Thoracic aorta (tissue), 2 donors: ENCODE measurements around the gene SLC4A11. TPM values are rescaled to one million over a fixed set of nuclear protein-coding genes. Genes with fewer than 3 reads are reported as not detected.

ENCODE experiments used
- ATAC-seq: fragments of 150-250 bp; one replicate; pipeline ENCODE4 v1.8.0; 2017; ENCODE audit warnings: low read depth; ENCODE audit not compliant: insufficient number of reproducible peaks, low FRiP score
- DNase-seq: peaks from one replicate; pipeline ENCODE4 v3.0.0-alpha.2; 2020; ENCODE audit warnings: low spot score
- H3K27ac ChIP-seq, 2 donors: fragments of 200-600 bp; sonication (generic); 1 replicate in 1 of 2; 2 replicates in 1 of 2; pipeline ENCODE4 v1.5.1; 2016; ENCODE audit warnings: mild to moderate bottlenecking in 2 of 2, moderate library complexity in 2 of 2
- H3K27me3 ChIP-seq: fragments of 200-600 bp; sonication (generic); replicated peaks from 2 replicates; pipeline ENCODE4 v1.6.0; 2016; ENCODE audit warnings: mild to moderate bottlenecking; ENCODE audit not compliant: insufficient read depth
- H3K36me3 ChIP-seq: fragments of 200-600 bp; sonication (generic); one replicate; pipeline ENCODE4 v1.5.1; 2016
- H3K4me1 ChIP-seq, 2 donors: fragments of 200-600 bp; sonication (generic); 1 replicate in 1 of 2; 2 replicates in 1 of 2; pipeline versions ENCODE4 v1.5.1 to v1.6.0; 2016; ENCODE audit warnings: low read depth in 2 of 2, mild to moderate bottlenecking in 1 of 2; ENCODE audit not compliant: control insufficient read depth in 1 of 2
- H3K4me3 ChIP-seq: fragments of 200-600 bp; sonication (generic); 2 replicates; pipeline ENCODE4 v1.5.1; 2016; ENCODE audit warnings: mild to moderate bottlenecking
- H3K9me3 ChIP-seq: fragments of 200-600 bp; sonication (generic); 2 replicates; pipeline ENCODE4 v1.5.1; 2016
- total RNA-seq, 2 donors: library from RNA; depleted of rRNA; stranded (reverse); fragments of >200 nt; gene quantifications; one replicate each; pipeline versions ENCODE4 v1.1.0 to v1.2.3, GENCODE V29; 2016
- TF ChIP-seq, protein P1 (sequence below): fragments of 200-600 bp; sonication (generic); IDR thresholded peaks from one replicate; pipeline ENCODE4 v1.5.1; 2019; ENCODE audit warnings: antibody characterized with exemption

Gene SLC4A11
- total RNA-seq, 2 donors from 2014 or later = 0.27 TPM; not detected in 1

DNA sequence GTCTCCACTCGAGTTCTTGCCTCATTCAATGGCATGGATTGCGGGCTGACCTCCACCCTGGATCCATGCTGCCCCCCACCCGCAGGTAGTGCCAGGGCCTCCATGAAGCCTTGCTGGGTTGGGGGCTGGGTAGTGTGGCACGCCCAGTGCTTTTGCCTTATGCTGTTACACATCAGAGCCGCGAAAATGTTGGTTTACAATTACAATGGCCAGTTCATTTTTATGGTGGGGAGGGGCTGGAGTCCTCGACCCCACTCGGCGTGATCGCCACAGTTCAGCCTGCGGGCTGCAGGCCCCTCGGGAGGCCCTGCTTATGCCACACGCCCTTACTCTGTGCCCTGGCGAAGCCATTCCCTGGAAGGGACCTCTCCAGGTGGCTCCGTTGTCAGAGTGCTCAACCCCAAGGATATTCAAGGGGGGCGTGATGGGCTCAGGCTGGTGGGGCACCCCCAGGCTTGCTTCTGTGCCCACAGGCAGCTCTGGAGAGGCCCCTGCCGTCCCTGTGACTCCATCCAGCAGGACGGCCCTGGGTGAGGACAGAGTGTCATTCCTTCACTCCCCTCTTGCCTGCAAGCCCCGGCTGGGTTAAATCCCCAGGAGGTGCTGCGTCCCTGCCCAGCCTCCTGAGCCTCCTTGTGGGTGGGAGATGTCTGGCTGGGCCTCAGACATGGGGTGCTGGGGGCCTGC, 14.9 kb downstream of the SLC4A11 start:
- TF ChIP-seq, protein P1, sequence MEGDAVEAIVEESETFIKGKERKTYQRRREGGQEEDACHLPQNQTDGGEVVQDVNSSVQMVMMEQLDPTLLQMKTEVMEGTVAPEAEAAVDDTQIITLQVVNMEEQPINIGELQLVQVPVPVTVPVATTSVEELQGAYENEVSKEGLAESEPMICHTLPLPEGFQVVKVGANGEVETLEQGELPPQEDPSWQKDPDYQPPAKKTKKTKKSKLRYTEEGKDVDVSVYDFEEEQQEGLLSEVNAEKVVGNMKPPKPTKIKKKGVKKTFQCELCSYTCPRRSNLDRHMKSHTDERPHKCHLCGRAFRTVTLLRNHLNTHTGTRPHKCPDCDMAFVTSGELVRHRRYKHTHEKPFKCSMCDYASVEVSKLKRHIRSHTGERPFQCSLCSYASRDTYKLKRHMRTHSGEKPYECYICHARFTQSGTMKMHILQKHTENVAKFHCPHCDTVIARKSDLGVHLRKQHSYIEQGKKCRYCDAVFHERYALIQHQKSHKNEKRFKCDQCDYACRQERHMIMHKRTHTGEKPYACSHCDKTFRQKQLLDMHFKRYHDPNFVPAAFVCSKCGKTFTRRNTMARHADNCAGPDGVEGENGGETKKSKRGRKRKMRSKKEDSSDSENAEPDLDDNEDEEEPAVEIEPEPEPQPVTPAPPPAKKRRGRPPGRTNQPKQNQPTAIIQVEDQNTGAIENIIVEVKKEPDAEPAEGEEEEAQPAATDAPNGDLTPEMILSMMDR = no peak
- Histone ChIP-seq H3K4me1 (no peaks in the 10 kb centered on the region), H3K4me3 (no peak overlapping the region), H3K27ac (no peak overlapping the region), H3K36me3 (peaks cover 13% of the 10 kb centered on the region), H3K27me3 (no peaks in the 10 kb centered on the region), H3K9me3 (no peaks in the 10 kb centered on the region)
- ATAC-seq = no peak
- DNase-seq = no peak

- TF ChIP-seq, protein P1 = no peak
- Histone ChIP-seq H3K9me3 (no peaks in the 10 kb centered on the region), H3K27me3 (no peaks in the 10 kb centered on the region), H3K36me3 (peaks cover 13% of the 10 kb centered on the region), H3K27ac (no peak overlapping the region), H3K4me3 (no peak overlapping the region), H3K4me1 (peaks cover 0 to 1% of the 10 kb centered on the region in 2 donors)
- ATAC-seq (no peak), DNase-seq (no peak)
These were observed 15.4 kb downstream of the SLC4A11 start for GRCh38 chr20:3223651-3223993.

DNA sequence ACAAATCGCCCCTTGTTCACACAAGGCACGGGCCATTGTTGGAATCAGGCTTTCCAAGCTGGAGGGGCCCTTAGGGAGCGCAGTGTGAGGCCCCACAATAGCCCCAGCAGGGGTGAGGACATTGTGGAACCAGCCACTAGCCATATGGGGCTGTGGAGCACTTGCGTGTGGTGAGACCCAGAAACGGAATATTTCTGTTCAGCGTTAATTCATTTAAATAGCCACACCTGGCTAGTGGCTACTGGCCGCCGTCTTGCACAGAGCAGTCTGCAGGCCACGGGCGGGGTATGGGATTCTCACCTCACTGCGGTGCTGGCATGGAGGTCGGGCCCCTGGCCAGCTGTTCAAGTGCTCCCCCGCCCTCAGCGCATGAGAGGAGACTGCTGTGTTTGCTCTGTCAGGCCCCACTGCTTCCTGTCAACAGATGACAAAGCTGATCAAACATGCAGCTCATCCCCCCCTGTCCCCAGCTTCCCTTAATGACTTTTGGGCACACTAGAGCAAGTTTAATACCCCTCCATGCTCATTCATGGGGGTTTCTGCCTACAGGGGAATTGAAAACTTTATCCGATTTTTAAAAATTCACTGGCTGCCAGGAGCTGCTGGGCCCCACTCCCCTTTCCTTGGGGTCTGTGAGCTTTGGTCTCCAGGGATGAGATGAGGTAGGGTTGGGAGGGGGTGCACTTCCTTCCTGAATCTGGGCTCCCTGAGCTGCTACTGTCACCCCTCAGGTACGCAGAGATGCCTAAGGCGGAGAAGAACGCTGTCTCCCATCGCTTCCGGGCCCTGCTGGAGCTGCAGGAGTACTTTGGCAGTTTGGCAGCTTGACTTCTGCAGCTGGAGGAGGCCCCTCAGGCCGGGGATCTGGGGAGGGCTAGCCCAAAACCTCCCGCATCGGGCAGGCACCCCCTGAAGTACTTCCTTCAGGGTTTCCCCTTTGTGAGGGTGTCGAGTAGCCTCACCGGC, 16.1 kb downstream of the SLC4A11 start:
- no peak for ATAC-seq
- no peak for DNase-seq
- Histone ChIP-seq H3K27me3 (no peaks in the 10 kb centered on the region), H3K4me1 (peaks cover 0 to 6% of the 10 kb centered on the region in 2 donors), H3K9me3 (no peaks in the 10 kb centered on the region), H3K36me3 (peaks cover 13% of the 10 kb centered on the region), H3K27ac (no peak overlapping the region), H3K4me3 (no peak overlapping the region)
- TF ChIP-seq, protein P1 = no peak

DNA sequence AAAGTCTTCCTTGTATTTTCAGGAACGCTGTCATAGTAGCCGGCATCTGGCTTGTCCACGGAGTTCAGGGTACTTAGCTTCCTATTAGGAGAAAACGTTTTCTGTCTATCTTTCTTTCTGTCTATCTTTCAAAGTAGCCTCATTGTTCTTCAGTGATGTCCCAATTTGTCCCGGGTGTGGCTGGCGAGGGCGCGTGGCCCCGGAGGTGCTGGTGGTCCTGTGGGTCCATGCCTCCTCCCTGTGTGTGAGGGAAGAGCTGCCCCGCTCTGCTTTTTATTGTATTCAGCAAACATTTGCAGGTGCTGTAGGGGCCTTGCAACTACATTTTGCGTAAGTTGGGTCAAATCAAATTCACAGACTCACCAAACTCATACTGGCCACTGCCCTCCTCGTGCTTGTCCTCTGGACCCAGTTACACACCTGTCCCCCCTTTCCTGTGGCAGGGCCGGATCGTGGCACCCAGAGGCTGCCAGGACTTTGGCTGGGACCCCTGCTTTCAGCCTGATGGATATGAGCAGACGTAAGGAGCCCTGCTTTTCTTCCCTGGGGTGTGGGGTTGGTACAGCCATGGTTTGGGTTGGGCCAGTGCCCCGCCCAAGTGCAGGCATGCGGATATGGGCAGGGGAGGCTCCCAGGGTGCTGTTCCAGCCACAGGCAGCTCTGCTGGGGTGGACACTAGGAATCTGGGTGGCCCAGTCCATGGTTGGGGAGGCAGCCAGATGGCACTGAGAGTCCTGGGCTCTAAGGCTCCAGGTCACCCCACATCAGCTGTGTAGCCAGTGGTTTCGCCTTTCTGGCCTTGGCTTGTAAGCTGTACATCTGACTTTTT, 17.4 kb downstream of the SLC4A11 start:
- ATAC-seq (no peak), DNase-seq (no peak)
- Histone ChIP-seq H3K9me3 (no peaks in the 10 kb centered on the region), H3K27ac (no peak overlapping the region), H3K4me1 (peaks cover 0 to 6% of the 10 kb centered on the region in 2 donors), H3K36me3 (peaks cover 13% of the 10 kb centered on the region), H3K4me3 (no peak overlapping the region), H3K27me3 (no peaks in the 10 kb centered on the region)
- TF ChIP-seq, protein P1 = no peak
